Measurements from ENCODE around the gene PTH2R.
"Not testable (repeated sequence)": the region's sequence is repeated elsewhere in the genome, so short reads cannot be mapped to it uniquely, and the experiment has no call there.

PTH2R gene

GRCh38 chr2:208392300-208392699 is 14.3 kb upstream of the PTH2R start:
- DNase-seq (ENCODE audit: low read depth, low spot score): no peak

GRCh38 chr2:208396796-208397195 is 9.8 kb upstream of the PTH2R start:
- not testable (repeated sequence) for DNase-seq (ENCODE audit: low read depth, low spot score)

- no peak for DNase-seq (ENCODE audit: low read depth, low spot score)
Measured at GRCh38 chr2:208399201-208399600, 7.4 kb upstream of the PTH2R start.

- DNase-seq (ENCODE audit: low read depth, low spot score): peak; percentile 48
Measured at GRCh38 chr2:208407667-208408066, 1.1 kb downstream of the PTH2R start.

GRCh38 chr2:208413931-208414330 is 7.3 kb downstream of the PTH2R start:
- DNase-seq (ENCODE audit: low read depth, low spot score): no peak

GRCh38 chr2:208415255-208415654 is 8.7 kb downstream of the PTH2R start:
- DNase-seq (ENCODE audit: low read depth, low spot score): no peak

- DNase-seq (ENCODE audit: low read depth, low spot score): no peak
Measured at GRCh38 chr2:208415897-208416296, 9.3 kb downstream of the PTH2R start.

GRCh38 chr2:208426412-208427045 is 19.9 kb downstream of the PTH2R start:
- no peak for DNase-seq (ENCODE audit: low read depth, low spot score)

- DNase-seq (ENCODE audit: low read depth, low spot score): no peak
Measured at GRCh38 chr2:208437755-208438154, 31.2 kb downstream of the PTH2R start.

GRCh38 chr2:208440716-208441115 is 34.1 kb downstream of the PTH2R start:
- DNase-seq (ENCODE audit: low read depth, low spot score): no peak

- no peak for DNase-seq (ENCODE audit: low read depth, low spot score)
Measured at GRCh38 chr2:208441951-208442350, 35.4 kb downstream of the PTH2R start.

GRCh38 chr2:208447447-208447846 is 40.9 kb downstream of the PTH2R start:
- not testable (repeated sequence) for DNase-seq (ENCODE audit: low read depth, low spot score)

GRCh38 chr2:208451061-208451460 is 44.5 kb downstream of the PTH2R start:
- no peak for DNase-seq (ENCODE audit: low read depth, low spot score)

- no peak for DNase-seq (ENCODE audit: low read depth, low spot score)
Measured at GRCh38 chr2:208454861-208455260, 48.3 kb downstream of the PTH2R start.

GRCh38 chr2:208463721-208464120 is 57.1 kb downstream of the PTH2R start:
- DNase-seq (ENCODE audit: low read depth, low spot score): no peak

GRCh38 chr2:208464205-208464604 is 57.6 kb downstream of the PTH2R start:
- DNase-seq (ENCODE audit: low read depth, low spot score): no peak

- peak; percentile 32 for DNase-seq (ENCODE audit: low read depth, low spot score)
Measured at GRCh38 chr2:208466151-208466919, 59.7 kb downstream of the PTH2R start.

GRCh38 chr2:208466920-208467298 is 60.3 kb downstream of the PTH2R start:
- DNase-seq (ENCODE audit: low read depth, low spot score): peak; percentile 54

GRCh38 chr2:208467564-208467963 is 61.0 kb downstream of the PTH2R start:
- no peak for DNase-seq (ENCODE audit: low read depth, low spot score)

- DNase-seq (ENCODE audit: low read depth, low spot score): no peak
Measured at GRCh38 chr2:208477741-208478140, 71.1 kb downstream of the PTH2R start.

- DNase-seq (ENCODE audit: low read depth, low spot score): no peak
Measured at GRCh38 chr2:208479342-208479741, 72.8 kb downstream of the PTH2R start.

- not testable (repeated sequence) for DNase-seq (ENCODE audit: low read depth, low spot score)
Measured at GRCh38 chr2:208481945-208482344, 75.4 kb downstream of the PTH2R start.

- DNase-seq (ENCODE audit: low read depth, low spot score): not testable (repeated sequence)
Measured at GRCh38 chr2:208482453-208483015, 75.9 kb downstream of the PTH2R start.

Data from astrocyte of the hippocampus (primary cell).